Lower leg skin (tissue), 4 donors: ENCODE results near the gene UFD1. TPM values are rescaled to one million over a fixed set of nuclear protein-coding genes. Genes with fewer than 3 reads are reported as not detected.

Source experiments
- DNase-seq, 2 donors: peaks; one replicate each; pipeline ENCODE4 v3.0.0-alpha.2; 2019; ENCODE audit warnings: low spot score in 2 of 2
- H3K4me3 ChIP-seq: fragments of 200-600 bp; sonication (generic); 2 replicates; pipeline ENCODE4 v1.5.1; 2017; ENCODE audit warnings: mild to moderate bottlenecking, low read depth; ENCODE audit not compliant: poor library complexity, severe bottlenecking
- POLR2A ChIP-seq, 2 donors: fragments of 450-650 bp; IDR thresholded peaks; one replicate each; pipeline ENCODE4 v1.6.1; 2016 to 2017; ENCODE audit warnings: antibody characterized with exemption in 2 of 2, mild to moderate bottlenecking in 1 of 2, moderate library complexity in 1 of 2
- WGBS, 2 donors: methylation state at CpG; one replicate each; pipeline ENCODE4 v1.1.5; 2018; 5-methylcytosine and 5-hydroxymethylcytosine counted together
- intact Hi-C: fragments of 100-400 bp; cut with DNase I; formaldehyde crosslinking; loops from one replicate; pipeline ENCODE4 v1.15.0; 2023; ENCODE audit warnings: low total_unique reads
- total RNA-seq, 4 donors: library from RNA; depleted of rRNA; stranded (reverse); fragments of >200 nt; gene quantifications; one replicate each; pipeline ENCODE4 v1.1.0, GENCODE V29; 2016
- TF ChIP-seq, protein P1 (sequence below), 3 donors: fragments of 450-650 bp; IDR thresholded peaks; one replicate each; pipeline ENCODE4 v1.5.1; 2016; ENCODE audit warnings: antibody characterized with exemption in 3 of 3, mild to moderate bottlenecking in 3 of 3, moderate library complexity in 2 of 3

Gene UFD1
- total RNA-seq, 4 donors from 2014 or later, result 21.9 to 40.9 (median 34.5) TPM

DNA sequence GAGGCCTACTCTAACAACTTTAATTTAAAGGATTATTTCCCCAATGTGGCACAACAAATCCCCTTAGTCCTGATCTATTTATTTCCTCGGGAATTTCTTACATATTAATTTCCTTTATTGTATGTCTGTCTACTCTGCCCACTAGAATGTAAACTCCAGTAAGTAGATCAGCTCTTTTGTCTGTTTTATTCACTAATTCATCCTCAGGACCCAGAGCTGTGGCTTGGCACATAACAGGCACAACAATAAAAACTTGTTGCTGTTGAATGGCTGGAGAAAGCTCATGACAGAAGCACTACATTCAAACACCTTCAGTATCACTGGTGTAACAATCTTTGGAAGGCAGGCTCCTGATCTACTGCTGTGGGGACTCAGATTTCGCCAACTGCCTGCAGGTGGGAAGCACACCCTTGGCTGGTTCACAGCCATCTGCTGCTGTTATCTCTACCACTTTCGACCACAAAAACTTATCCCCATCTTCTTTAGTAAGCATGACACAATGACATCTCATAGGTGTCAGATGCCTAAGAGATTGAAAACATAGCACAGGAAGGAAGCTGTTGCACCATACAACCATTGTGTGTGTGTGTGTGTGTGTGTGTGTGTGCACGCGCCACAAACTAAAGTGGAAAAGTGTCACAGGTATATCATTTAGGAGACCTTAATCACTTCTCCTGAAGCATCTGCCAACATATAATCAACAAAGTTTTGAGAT, 59.4 kb downstream of the UFD1 start:
- DNase-seq, result no peak
- no peak overlapping the region for H3K4me3 ChIP-seq
- TF ChIP-seq POLR2A (IDR thresholded peaks at IDR 0.05), result no peak
- TF ChIP-seq, protein P1, sequence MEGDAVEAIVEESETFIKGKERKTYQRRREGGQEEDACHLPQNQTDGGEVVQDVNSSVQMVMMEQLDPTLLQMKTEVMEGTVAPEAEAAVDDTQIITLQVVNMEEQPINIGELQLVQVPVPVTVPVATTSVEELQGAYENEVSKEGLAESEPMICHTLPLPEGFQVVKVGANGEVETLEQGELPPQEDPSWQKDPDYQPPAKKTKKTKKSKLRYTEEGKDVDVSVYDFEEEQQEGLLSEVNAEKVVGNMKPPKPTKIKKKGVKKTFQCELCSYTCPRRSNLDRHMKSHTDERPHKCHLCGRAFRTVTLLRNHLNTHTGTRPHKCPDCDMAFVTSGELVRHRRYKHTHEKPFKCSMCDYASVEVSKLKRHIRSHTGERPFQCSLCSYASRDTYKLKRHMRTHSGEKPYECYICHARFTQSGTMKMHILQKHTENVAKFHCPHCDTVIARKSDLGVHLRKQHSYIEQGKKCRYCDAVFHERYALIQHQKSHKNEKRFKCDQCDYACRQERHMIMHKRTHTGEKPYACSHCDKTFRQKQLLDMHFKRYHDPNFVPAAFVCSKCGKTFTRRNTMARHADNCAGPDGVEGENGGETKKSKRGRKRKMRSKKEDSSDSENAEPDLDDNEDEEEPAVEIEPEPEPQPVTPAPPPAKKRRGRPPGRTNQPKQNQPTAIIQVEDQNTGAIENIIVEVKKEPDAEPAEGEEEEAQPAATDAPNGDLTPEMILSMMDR (IDR thresholded peaks at IDR 0.05), result no peak
- intact Hi-C loops, result no loop called here
- 77 to 81% methylated on average over 5 of the region's 5 CpGs for WGBS, 2 donors

DNA sequence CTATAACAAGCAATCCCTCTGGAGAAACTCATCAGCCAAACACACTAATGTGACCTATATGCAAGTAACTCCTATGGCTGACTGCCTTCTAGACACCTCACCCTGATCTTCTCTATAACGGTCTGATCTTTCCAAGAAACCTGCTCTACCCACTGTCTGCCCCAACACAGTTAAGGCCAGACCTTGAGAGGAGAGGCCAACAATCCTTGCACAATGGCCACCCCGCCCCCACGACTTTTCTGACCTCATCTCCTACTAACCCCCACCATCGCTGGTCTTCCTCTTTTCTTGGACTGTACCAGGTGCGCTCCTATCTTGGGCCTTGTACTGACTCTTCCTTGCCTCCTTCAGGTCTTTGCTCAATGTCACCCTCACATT, 59.9 kb downstream of the UFD1 start:
- TF ChIP-seq, protein P1 (IDR thresholded peaks at IDR 0.05), result no peak
- no peak for TF ChIP-seq POLR2A (IDR thresholded peaks at IDR 0.05)
- H3K4me3 ChIP-seq, result no peak overlapping the region
- DNase-seq, result no peak
- 79 to 82% methylated on average over 5 of the region's 5 CpGs for WGBS, 2 donors
- intact Hi-C loops, result no loop called here

DNA sequence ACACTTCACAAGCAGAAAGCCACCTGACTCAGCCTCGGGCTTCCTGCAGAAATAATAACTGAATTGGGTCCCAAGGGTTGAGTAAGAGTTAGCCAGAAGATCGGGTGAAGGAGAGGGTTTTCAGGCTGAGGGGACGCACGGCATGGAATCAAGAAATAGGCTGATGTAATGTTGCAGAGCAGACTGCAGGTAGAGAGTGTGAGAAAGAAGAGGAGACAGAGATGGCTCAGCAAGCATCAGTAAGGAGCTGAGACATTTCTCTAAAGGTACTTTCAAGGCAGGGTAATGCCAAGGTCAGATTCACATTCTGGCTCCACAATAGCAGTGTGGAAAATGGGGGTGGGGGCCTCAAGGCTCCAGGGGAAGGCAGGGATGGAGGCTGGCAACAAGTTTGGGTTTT, 66.1 kb downstream of the UFD1 start:
- no peak for TF ChIP-seq POLR2A (IDR thresholded peaks at IDR 0.05)
- TF ChIP-seq, protein P1 (IDR thresholded peaks at IDR 0.05), result no peak
- intact Hi-C loops, result no loop called here
- H3K4me3 ChIP-seq, result no peak overlapping the region
- DNase-seq, result no peak
- 88 to 94% methylated on average over 4 of the region's 4 CpGs for WGBS, 2 donors

DNA sequence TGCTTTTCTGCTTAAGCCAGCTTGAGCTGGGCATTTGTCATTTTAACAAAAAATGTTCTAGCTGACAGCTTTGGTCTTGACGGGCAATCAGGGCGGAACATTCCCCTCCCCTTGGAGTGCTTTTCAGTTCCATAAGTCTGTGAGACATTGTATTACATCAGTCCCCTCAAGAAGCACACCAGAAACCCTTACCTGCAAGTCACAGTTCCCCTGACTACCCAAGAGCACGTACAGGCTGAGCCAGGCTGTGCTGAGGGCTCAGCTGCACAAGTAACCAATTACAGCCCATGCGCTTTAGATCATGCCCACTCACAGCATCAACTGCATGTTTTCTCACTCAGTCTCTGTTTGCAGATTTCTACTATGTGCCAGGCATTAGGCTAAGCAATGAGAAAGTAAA, 66.5 kb downstream of the UFD1 start:
- intact Hi-C loops, result no loop called here
- TF ChIP-seq POLR2A (IDR thresholded peaks at IDR 0.05), result no peak
- TF ChIP-seq, protein P1 (IDR thresholded peaks at IDR 0.05), result no peak
- DNase-seq, result no peak
- H3K4me3 ChIP-seq, result no peak overlapping the region
- 92 to 93% methylated on average over 4 of the region's 4 CpGs for WGBS, 2 donors

DNA sequence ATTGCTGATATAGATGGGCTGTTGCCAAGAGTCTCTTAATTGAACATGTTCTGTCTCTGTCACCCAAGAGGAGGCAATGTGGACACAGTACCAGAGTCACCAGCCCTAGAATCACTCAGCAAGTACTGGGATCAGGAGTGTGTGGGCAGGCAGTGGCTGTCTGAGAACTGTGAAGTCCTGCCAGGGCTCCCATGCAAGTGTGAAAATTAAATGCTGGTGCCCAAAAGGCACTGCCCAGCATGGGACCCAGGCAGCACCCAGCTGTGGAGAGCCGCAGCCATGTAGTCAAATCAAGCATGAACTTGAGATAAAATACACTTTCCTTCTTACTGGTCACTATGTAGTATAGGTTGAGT, 67.3 kb downstream of the UFD1 start:
- intact Hi-C loops, result no loop called here
- no peak for DNase-seq
- WGBS, 2 donors, result 100% methylated on average over 1 of the region's 1 CpG
- H3K4me3 ChIP-seq, result no peak overlapping the region
- TF ChIP-seq, protein P1 (IDR thresholded peaks at IDR 0.05), result no peak
- no peak for TF ChIP-seq POLR2A (IDR thresholded peaks at IDR 0.05)
